ENCODE measurements around the gene NPAS3.

DNA sequence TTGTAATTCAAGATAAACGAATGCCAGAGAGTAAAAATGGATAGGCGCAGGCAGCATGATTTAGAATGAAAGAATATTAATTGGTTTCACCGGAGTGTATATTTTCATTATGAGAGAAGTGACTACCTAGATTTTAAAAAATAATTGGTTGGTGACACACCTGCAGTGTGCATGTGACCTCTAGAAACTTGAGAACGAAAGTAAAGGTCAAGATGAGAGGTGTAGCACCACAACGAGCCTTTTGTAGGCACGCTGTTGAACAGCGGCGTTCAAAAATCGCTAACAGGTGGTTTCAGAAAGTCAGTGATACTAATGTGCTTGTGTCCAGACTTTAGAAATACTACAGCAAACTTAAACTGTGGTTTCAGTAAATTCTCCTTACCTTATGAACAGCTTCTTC is 123.8 kb downstream of the NPAS3 start:
- TF ChIP-seq, protein P1, sequence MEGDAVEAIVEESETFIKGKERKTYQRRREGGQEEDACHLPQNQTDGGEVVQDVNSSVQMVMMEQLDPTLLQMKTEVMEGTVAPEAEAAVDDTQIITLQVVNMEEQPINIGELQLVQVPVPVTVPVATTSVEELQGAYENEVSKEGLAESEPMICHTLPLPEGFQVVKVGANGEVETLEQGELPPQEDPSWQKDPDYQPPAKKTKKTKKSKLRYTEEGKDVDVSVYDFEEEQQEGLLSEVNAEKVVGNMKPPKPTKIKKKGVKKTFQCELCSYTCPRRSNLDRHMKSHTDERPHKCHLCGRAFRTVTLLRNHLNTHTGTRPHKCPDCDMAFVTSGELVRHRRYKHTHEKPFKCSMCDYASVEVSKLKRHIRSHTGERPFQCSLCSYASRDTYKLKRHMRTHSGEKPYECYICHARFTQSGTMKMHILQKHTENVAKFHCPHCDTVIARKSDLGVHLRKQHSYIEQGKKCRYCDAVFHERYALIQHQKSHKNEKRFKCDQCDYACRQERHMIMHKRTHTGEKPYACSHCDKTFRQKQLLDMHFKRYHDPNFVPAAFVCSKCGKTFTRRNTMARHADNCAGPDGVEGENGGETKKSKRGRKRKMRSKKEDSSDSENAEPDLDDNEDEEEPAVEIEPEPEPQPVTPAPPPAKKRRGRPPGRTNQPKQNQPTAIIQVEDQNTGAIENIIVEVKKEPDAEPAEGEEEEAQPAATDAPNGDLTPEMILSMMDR (conservative IDR thresholded peaks at IDR 0.05): no peak
- TF ChIP-seq EZH2 (IDR thresholded peaks at IDR 0.05; ENCODE audit: low read depth): no peak
